ENCODE results near the gene ANAPC15.

DNA sequence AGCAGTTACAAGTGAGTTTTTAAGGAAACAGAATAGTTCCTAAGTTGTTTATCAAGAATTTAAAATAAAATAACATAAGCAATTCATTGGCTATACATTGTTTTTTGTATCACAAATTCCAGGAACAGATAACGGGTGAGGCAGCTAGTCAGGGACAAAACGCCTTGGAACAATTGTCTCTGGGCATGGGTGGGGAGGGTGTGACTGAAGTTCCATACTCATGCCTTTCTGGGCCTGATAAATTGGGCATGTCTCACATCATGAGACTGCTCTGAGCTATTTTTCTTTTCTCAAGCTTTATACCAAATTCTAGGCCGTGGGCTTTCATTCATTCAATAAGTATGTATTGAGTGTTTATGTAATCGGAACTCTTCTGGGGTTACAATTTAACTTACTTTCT, 44.6 kb upstream of the ANAPC15 start:
- TF ChIP-seq ZFP41 (tag by site-specific recombination; IDR thresholded peaks at IDR 0.05; ENCODE audit: borderline replicate concordance): no peak
- TF ChIP-seq, protein P1, sequence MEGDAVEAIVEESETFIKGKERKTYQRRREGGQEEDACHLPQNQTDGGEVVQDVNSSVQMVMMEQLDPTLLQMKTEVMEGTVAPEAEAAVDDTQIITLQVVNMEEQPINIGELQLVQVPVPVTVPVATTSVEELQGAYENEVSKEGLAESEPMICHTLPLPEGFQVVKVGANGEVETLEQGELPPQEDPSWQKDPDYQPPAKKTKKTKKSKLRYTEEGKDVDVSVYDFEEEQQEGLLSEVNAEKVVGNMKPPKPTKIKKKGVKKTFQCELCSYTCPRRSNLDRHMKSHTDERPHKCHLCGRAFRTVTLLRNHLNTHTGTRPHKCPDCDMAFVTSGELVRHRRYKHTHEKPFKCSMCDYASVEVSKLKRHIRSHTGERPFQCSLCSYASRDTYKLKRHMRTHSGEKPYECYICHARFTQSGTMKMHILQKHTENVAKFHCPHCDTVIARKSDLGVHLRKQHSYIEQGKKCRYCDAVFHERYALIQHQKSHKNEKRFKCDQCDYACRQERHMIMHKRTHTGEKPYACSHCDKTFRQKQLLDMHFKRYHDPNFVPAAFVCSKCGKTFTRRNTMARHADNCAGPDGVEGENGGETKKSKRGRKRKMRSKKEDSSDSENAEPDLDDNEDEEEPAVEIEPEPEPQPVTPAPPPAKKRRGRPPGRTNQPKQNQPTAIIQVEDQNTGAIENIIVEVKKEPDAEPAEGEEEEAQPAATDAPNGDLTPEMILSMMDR (tag by site-specific recombination; IDR thresholded peaks at IDR 0.05): no peak
